HG02840 (cell line): ENCODE data around the gene ARHGAP26.

Experiments used
- ATAC-seq: cut with Tn5 transposase; IDR thresholded peaks from one replicate; pipeline ENCODE4 v1.9.1; 2021; ENCODE audit warnings: mild to moderate bottlenecking, moderate library complexity, moderate number of reproducible peaks; ENCODE audit not compliant: unreplicated experiment, low FRiP score

ARHGAP26 gene

DNA sequence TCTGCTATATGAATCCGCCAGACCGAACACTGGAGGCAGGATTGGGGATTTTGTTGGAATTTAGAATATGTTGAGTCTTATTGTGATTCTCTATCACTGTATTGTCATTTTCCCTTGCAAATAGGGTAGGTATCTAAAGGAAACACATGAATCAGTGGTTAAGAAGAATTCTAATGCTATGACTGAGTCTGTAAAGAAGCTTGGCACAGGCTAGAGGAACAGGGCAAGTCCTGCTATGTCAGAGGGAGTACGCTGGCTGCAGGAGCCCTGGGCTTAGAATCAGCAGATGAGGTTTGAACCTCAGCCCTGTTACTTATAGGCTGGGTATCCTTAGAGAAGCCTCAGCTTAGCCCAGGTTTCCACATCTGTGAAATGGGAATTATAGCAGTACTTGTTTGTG is 435.2 kb downstream of the ARHGAP26 start:
- ATAC-seq: no peak

DNA sequence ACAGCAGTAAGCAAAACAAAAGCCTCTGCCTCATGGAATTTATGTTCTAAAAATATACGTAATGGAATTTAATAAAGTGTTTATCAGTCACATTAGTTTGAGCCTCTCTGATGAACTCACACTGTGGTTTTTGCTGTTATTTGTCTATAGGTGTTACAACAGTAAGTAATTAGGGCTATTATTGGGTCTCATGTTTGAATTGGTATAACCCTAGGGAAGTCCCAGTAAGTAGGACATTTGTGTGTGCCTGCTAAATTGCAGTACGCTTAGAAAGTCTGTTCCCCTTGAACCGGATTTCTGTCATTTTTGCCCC is 435.7 kb downstream of the ARHGAP26 start:
- no peak for ATAC-seq

DNA sequence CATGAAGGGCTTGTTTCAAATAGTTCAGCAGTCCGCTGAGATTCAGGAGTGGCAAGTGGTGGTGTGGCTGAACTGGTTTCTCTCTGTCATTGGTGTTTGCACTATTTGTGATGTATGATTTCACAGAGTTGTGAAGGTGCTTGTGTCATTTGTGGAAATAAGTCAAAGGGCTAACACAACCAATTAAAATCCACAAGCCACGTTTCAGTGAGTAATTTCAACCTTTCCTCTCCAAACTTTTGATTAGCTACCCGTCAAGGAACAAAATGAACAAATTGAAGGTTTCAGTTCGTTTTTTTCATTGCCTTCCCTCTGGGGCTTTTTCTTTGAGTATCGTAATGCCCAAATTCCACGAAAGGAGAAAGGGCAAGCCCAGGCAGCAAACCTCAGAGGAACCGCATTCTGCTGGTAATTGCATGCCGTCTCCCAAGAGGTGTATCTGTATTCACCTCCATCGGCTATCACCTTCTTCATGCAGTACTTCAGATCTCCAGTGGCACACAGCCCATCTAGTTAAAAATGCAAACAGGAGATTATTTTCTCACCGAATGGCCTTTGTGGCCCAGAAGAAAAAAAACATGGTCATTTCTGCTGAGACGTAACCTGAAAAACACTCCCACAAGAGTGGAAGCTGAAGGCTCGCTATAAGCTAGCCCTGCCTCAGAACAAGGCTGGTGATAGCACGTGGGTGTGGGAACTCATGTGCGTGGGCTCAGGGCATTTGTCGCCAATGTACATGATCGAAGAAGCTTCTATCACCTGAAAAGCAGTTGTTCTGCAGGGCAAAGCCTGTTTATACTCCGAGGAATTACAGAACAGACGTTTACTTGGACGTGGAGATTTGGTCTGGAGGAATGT is 436.2 kb downstream of the ARHGAP26 start:
- ATAC-seq: no peak

DNA sequence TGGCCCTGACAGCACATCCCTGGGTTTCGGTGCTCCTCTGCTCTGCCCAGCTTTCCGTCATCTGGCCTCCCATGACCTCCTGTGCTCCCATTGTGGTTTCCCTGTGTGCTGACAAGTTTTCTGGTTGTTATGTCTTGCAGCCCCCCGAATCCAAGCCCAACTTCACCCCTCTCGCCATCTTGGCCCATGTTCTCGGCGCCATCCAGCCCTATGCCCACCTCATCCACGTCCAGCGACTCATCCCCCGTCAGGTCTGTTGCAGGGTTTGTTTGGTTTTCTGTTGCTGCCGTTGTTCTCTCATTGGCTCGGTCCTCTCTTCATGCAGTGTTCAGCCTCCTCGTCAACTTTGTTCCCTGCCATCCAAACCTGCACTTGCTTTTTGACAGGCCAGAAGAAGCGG is 436.9 kb downstream of the ARHGAP26 start:
- ATAC-seq: no peak

- no peak for ATAC-seq
These were observed 437.6 kb downstream of the ARHGAP26 start for GRCh38 chr5:143207563-143208364.

GRCh38 chr5:143208365-143208641 is 438.1 kb downstream of the ARHGAP26 start:
- no peak for ATAC-seq

DNA sequence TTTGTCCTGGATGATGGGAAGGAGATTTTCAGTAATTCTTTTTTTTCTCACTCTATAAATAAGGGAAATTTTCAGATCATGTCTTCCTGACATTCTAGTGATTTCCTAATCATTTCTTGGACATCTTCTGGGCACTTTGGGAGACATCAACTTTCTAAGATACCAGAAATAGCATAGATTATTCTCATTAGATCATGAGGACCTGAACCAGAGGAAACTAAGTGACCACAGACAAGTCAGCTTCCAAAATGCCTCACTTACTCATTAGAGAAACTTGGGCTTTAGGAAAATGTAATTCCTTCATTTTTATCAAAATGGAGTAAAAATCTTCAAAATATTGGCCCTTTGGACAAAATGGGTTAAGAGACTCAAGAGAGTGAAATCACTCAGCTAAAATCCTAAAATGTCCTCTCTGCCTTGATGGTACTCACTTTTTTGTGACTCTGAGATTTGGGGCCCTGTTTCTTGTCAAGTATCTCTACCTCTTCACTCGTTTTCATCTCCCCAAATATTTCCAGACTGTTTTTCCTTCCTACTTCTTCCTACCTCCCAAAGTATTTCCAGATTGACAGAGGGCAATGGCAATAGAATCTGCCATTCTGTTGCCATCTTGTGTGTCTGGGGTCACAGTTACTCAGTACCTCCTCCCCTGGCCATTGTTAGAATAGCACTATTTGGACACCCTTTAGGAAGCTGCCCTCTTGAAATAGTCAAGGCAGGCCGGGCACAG is 438.8 kb downstream of the ARHGAP26 start:
- no peak for ATAC-seq

GRCh38 chr5:143209881-143210395 is 439.8 kb downstream of the ARHGAP26 start:
- ATAC-seq: no peak

- no peak for ATAC-seq
These were observed 440.4 kb downstream of the ARHGAP26 start for GRCh38 chr5:143210576-143210975.

DNA sequence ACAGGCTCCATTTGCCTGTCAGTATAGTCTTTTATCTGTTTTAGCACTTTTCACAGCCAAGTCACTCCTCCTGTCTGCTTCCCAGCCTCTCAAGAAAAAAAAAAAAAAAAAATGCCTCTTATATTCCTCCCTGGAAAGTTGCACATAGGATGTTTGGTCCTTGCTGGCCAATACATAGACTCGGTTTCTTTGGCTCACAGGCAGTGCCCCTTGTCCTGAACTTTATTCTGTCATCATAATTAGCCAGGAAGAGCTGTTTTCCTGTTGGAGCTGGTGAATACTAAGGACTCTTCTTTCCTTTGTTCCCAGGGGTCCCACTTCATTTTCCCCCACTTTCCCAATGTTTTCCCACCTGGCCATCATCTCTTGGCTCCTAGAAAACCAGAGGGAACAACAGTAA is 442.1 kb downstream of the ARHGAP26 start:
- ATAC-seq: no peak

DNA sequence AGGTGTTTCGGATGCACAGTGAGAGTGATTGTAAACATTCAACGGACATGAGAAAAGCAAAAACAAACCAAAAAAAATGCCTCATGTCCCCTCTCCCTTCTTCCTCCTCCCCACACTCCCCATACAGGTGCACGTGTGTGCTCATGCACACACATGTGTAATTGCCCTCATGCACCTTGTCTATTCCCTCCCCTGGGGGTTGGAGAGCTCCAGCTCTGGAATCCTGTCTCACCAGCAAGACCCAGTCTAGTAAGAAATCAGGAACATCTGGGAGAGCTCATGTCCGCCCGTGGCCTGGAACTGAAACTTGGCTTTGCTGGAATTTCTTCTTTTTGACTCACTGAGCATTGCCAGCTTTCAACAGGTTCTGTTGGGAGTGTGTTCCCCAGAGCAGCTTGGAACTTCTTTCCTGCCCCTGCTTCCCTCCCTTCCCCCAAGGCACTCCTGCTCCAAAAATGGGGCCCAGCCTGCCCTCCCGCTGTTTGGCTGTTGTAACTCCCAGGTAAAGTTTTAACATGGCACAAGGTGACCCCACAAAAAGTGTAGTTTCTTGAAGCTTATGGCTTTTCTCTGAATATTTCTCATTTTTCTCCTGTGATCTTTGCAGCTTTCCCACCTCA is 443.2 kb downstream of the ARHGAP26 start:
- no peak for ATAC-seq

- no peak for ATAC-seq
These were observed 443.7 kb downstream of the ARHGAP26 start for GRCh38 chr5:143213851-143214363.

- ATAC-seq: no peak
These were observed 444.3 kb downstream of the ARHGAP26 start for GRCh38 chr5:143214458-143214857.

DNA sequence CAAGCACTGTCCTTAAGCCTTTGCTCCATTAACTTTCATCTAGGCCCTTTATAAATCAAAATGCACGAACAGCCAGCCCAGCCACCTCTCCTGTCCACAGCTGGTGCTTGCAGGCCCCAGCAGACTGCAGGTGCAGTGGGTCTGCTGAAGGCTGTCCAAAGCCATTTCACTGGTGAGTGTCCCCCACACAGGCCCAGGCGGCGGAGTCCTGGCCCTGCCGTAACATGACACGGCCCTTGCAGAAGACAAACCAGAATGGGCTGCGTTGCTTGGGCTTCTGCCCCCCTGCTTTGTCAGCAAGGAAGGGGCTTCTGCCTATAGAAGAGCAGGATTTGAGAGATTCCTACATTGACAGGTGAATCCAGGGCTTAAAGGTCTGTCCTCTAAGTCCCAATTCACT is 444.7 kb downstream of the ARHGAP26 start:
- no peak for ATAC-seq

DNA sequence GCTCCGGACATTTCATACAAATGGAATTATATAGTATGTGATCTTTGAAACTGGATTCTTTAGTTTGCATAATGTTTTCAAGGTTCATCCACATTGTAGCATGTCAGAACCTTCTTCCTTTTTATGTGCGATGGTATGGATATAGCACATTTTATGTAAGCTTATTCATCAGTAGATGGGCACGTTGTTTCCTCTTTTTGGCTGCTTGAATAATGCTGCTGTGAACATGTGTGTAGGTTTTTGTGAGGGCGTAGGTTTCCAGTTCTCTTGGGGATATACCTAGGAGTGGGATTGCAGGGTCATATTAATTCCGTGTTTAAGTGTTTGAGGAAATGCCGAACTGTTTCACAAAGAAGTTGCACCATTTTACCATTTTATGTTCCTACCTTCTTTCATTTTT is 445.5 kb downstream of the ARHGAP26 start:
- ATAC-seq: no peak

DNA sequence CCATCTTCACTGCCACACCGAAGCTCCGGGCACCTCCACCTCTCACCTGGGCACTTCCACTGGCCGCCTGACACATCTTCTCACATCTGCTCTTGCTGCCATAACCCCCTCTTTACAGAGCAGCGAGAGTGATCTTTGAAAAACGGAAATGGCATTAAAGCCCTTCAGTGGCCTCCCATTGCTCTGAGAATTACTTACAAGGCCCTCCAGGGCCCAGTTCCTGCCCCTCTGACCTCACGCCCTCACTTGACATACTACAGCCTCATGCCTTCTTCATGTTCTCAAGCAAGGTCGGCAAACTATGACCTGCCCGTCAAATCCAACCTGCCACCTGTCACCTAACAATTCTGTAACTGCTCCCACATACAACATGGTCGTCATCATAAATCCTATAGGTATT is 446.0 kb downstream of the ARHGAP26 start:
- ATAC-seq: no peak

- no peak for ATAC-seq
These were observed 447.1 kb downstream of the ARHGAP26 start for GRCh38 chr5:143217065-143217803.

DNA sequence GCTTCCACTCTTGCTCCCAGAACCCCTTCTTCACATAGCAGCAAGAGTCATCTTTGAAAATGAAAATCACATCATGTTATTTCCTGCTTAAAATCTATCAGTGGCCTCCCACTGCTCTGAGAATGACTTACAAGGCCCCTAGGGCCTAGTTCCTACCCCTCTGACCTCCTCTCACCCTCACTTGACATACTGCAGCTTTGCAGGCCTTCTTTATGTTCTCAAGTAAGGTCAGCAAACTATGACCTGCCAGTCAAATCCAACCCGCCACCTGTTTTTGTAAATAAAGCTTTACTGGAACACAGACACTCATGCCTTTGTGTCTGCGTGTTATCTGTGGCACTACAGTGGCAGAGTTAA is 447.6 kb downstream of the ARHGAP26 start:
- ATAC-seq: no peak

DNA sequence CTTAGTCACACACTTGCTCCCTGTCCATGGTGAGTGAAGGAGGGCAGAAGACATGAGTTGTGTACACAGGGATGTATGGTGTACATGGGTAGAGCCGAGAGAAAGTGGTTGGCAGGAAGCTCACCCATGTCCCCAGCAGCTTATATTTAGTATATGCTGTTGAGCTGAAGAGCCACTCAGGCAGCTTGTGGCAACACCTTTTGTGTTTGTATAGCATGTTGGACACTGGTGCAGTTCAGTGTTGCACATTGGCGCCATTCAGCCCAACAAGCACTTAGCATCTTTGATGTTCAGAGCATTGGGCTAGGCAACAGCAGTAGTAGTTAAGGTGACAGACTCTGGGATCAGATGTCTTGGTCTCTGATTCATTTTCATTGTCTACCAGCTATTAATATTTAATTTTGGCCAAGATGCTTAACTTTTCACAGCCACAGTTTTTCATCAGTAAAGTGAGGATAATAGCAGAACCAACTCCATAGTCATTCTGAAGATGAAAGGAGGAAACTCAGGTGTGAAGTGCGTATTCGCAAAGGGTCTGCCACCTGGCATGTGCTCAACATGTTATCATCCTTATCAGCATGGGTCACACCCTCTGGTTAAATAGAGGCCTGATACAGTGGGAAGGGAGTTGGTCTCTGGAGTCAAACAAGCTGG is 448.5 kb downstream of the ARHGAP26 start:
- ATAC-seq: no peak
